ENCODE data around the gene THPO. TPM values are rescaled to one million over a fixed set of nuclear protein-coding genes. Genes with fewer than 3 reads are reported as not detected.

THPO gene
- total and polyA plus RNA-seq, 2 experiments from 2014 or later: 0.14 to 1.9 TPM

- H3K79me2 ChIP-seq (replicated peaks; ENCODE audit: insufficient read depth): no peaks in the 10 kb centered on the region
- H3K9me3 Mint-ChIP-seq: no peaks in the 10 kb centered on the region
- peaks cover 5% of the 10 kb centered on the region; the same call in 2 of the 3 replicates for H3K4me1 Mint-ChIP-seq
- no peaks in the 10 kb centered on the region for H3K36me3 Mint-ChIP-seq (ENCODE audit: low read depth)
- H3F3A ChIP-seq (replicated peaks; ENCODE audit: low read depth): no peaks in the 10 kb centered on the region
- no peak overlapping the region for H3K27ac ChIP-seq (ENCODE audit: low read depth)
- H3K4me3 Mint-ChIP-seq: no peak overlapping the region
- DNase-seq (ENCODE audit: low spot score) (no peak), ATAC-seq (peak; percentile 17; the same call in 1 of the 3 replicates)
- H3K4me2 ChIP-seq: no peak overlapping the region
- H3K4me3 ChIP-seq: no peak overlapping the region
- no peaks in the 10 kb centered on the region for H3K9me2 ChIP-seq (ENCODE audit: insufficient read depth)
- H3K36me3 ChIP-seq (ENCODE audit: insufficient read depth): no peaks in the 10 kb centered on the region
- H2AFZ ChIP-seq: no peak overlapping the region
- H3K27ac Mint-ChIP-seq: no peak overlapping the region
- H3K27me3 ChIP-seq (ENCODE audit: insufficient read depth): 0 out of 2 replicates have a peak, but pooled peaks cover 5% of the 10 kb centered on the region
- H4K20me1 ChIP-seq (replicated peaks; ENCODE audit: insufficient read depth): no peaks in the 10 kb centered on the region
- no peaks in the 10 kb centered on the region; the same call in 1 of the 2 replicates for H3K4me1 ChIP-seq (ENCODE audit: insufficient read depth)
- TF ChIP-seq EZH2phosphoT487 (IDR thresholded peaks at IDR 0.05; ENCODE audit: unreplicated experiment) (no peak), ZNF462 (CRISPR knock-in tag; IDR thresholded peaks at IDR 0.05) (no peak)
- H3K27me3 Mint-ChIP-seq (ENCODE audit: insufficient read depth, low read depth, poor library complexity): peaks cover 5% of the 10 kb centered on the region
Measured at GRCh38 chr3:184389384-184389783, 11.4 kb upstream of the THPO start.

- Histone ChIP-seq H3K9me2 (ENCODE audit: insufficient read depth) (no peaks in the 10 kb centered on the region), H4K20me1 (replicated peaks; ENCODE audit: insufficient read depth) (no peaks in the 10 kb centered on the region), H2AFZ (no peak overlapping the region), H3F3A (replicated peaks; ENCODE audit: low read depth) (no peaks in the 10 kb centered on the region), H3K27me3 (ENCODE audit: insufficient read depth) (0 out of 2 replicates have a peak, but pooled peaks cover 10% of the 10 kb centered on the region), H3K4me3 (no peak overlapping the region), H3K4me2 (no peak overlapping the region), H3K27ac (ENCODE audit: low read depth) (no peak overlapping the region), H3K4me1 (ENCODE audit: insufficient read depth) (no peaks in the 10 kb centered on the region; the same call in 1 of the 2 replicates), H3K79me2 (replicated peaks; ENCODE audit: insufficient read depth) (no peaks in the 10 kb centered on the region), H3K36me3 (ENCODE audit: insufficient read depth) (no peaks in the 10 kb centered on the region)
- DNase-seq (ENCODE audit: low spot score) (no peak), ATAC-seq (no peak)
- H3K9me3 Mint-ChIP-seq: no peaks in the 10 kb centered on the region
- peaks cover 5% of the 10 kb centered on the region for H3K27me3 Mint-ChIP-seq (ENCODE audit: insufficient read depth, low read depth, poor library complexity)
- no peak overlapping the region for H3K27ac Mint-ChIP-seq
- H3K36me3 Mint-ChIP-seq (ENCODE audit: low read depth): no peaks in the 10 kb centered on the region
- no peak overlapping the region for H3K4me3 Mint-ChIP-seq
- H3K4me1 Mint-ChIP-seq: peaks cover 5% of the 10 kb centered on the region; the same call in 2 of the 3 replicates
- TF ChIP-seq NANOG (IDR thresholded peaks at IDR 0.05; ENCODE audit: borderline replicate concordance): no peak
- no peak for TF ChIP-seq ZNF331 (CRISPR knock-in tag; IDR thresholded peaks at IDR 0.05; ENCODE audit: low read depth)
Measured at GRCh38 chr3:184388936-184389230, 10.9 kb upstream of the THPO start.
